HEK293 (cell line): ENCODE measurements around the gene HM13.

Experiments used
- CTCF ChIA-PET: fragments of 350-600 bp; formaldehyde crosslinking; extraction: SDS; loops from one replicate; lab custom pipeline; 2021; ENCODE audit warnings: antibody characterized with exemption; lab: Yijun Ruan, JAX
- POLR2A ChIA-PET: fragments of 300-600 bp; formaldehyde crosslinking; extraction: SDS; loops from one replicate; lab custom pipeline; 2020; ENCODE audit warnings: antibody characterized with exemption, inconsistent platforms; lab: Yijun Ruan, JAX
- H3K27ac ChIP-seq: fragments of 200-500 bp; sonication (Bioruptor generic); 2 replicates; pipeline ENCODE4 v1.5.1; 2014; ENCODE audit warnings: low read depth, low read length, control low read depth, inconsistent platforms; ENCODE audit errors: extremely low read depth
- H3K36me3 ChIP-seq, 2 experiments: fragments of 200-500 bp in 1 of 2; sonication (Bioruptor generic) in 1 of 2; 1 replicate in 1 of 2; 2 replicates in 1 of 2; pipeline ENCODE4 v1.5.1; 2014 to 2017; ENCODE audit warnings: inconsistent platforms in 2 of 2, low read length in 2 of 2; ENCODE audit not compliant: control insufficient read depth in 2 of 2, insufficient read depth in 1 of 2
- H3K4me1 ChIP-seq: fragments of 200-500 bp; sonication (Bioruptor generic); 2 replicates; pipeline ENCODE4 v1.5.1; 2014; ENCODE audit warnings: mild to moderate bottlenecking, low read length, inconsistent platforms; ENCODE audit not compliant: control insufficient read depth, insufficient read depth
- H3K4me3 ChIP-seq: 2 replicates; pipeline ENCODE4 v1.5.1; 2011; ENCODE audit warnings: low read depth, mild to moderate bottlenecking, control low read depth, low read length, moderate library complexity
- H3K9me3 ChIP-seq: fragments of 200-500 bp; sonication (Bioruptor generic); 2 replicates; pipeline ENCODE4 v1.5.1; 2014; ENCODE audit warnings: low read depth, low read length, inconsistent platforms; ENCODE audit not compliant: control insufficient read depth, insufficient read depth
- BCL11A ChIP-seq: fragments of 450-650 bp; formaldehyde crosslinking; IDR thresholded peaks from 2 replicates; pipeline ENCODE4 v1.5.1; 2016; ENCODE audit warnings: low read depth, missing biosample characterization, missing genetic modification characterization
- IKZF3 ChIP-seq: fragments of 450-650 bp; IDR thresholded peaks from 2 replicates; pipeline ENCODE4 v1.5.0; 2018; ENCODE audit warnings: missing biosample characterization, mild to moderate bottlenecking, missing genetic modification characterization, moderate library complexity
- KLF17 ChIP-seq: fragments of 450-650 bp; formaldehyde crosslinking; IDR thresholded peaks from 2 replicates; pipeline ENCODE4 v1.5.1; 2016; ENCODE audit warnings: missing biosample characterization, missing genetic modification characterization
- PRDM10 ChIP-seq: fragments of 450-650 bp; formaldehyde crosslinking; IDR thresholded peaks from 2 replicates; pipeline ENCODE4 v1.5.1; 2016; ENCODE audit warnings: missing biosample characterization, missing genetic modification characterization
- REPIN1 ChIP-seq: fragments of 450-650 bp; formaldehyde crosslinking; IDR thresholded peaks from 2 replicates; pipeline ENCODE4 v1.5.1; 2017; ENCODE audit warnings: missing biosample characterization, missing genetic modification characterization, low read depth
- SCRT2 ChIP-seq: fragments of 450-650 bp; formaldehyde crosslinking; IDR thresholded peaks from 2 replicates; pipeline ENCODE4 v1.5.1; 2016; ENCODE audit warnings: missing biosample characterization, missing genetic modification characterization
- SP3 ChIP-seq: fragments of 450-650 bp; formaldehyde crosslinking; IDR thresholded peaks from 2 replicates; pipeline ENCODE4 v1.5.1; 2016; ENCODE audit warnings: missing biosample characterization, missing genetic modification characterization
- SP7 ChIP-seq: fragments of 450-650 bp; formaldehyde crosslinking; IDR thresholded peaks from 2 replicates; pipeline ENCODE4 v1.5.1; 2016; ENCODE audit warnings: missing biosample characterization, missing genetic modification characterization
- TRIM28 ChIP-seq: IDR thresholded peaks from 2 replicates; pipeline ENCODE4 v1.6.1; 2011; ENCODE audit warnings: low read length, control low read depth, borderline replicate concordance
- TSHZ1 ChIP-seq: fragments of 450-650 bp; formaldehyde crosslinking; IDR thresholded peaks from 2 replicates; pipeline ENCODE4 v1.5.1; 2016; ENCODE audit warnings: missing biosample characterization, missing genetic modification characterization, borderline replicate concordance
- ZNF175 ChIP-seq: fragments of 450-650 bp; formaldehyde crosslinking; IDR thresholded peaks from 2 replicates; pipeline ENCODE4 v1.5.1; 2016; ENCODE audit warnings: missing biosample characterization, missing genetic modification characterization
- ZNF311 ChIP-seq: fragments of 450-650 bp; formaldehyde crosslinking; IDR thresholded peaks from 2 replicates; pipeline ENCODE4 v1.5.1; 2017; ENCODE audit warnings: missing biosample characterization, missing genetic modification characterization, borderline replicate concordance
- ZNF398 ChIP-seq: fragments of 450-650 bp; formaldehyde crosslinking; IDR thresholded peaks from 2 replicates; pipeline ENCODE4 v1.5.1; 2017; ENCODE audit warnings: missing biosample characterization, missing genetic modification characterization
- ZNF555 ChIP-seq: fragments of 450-650 bp; formaldehyde crosslinking; conservative IDR thresholded peaks from 2 replicates; pipeline ENCODE4 v1.5.1; 2017; ENCODE audit warnings: missing biosample characterization, mild to moderate bottlenecking, missing genetic modification characterization, inconsistent platforms
- ZNF621 ChIP-seq: fragments of 450-650 bp; formaldehyde crosslinking; IDR thresholded peaks from 2 replicates; pipeline ENCODE4 v1.5.1; 2017; ENCODE audit warnings: missing biosample characterization, missing genetic modification characterization
- ZNF623 ChIP-seq: fragments of 450-650 bp; formaldehyde crosslinking; IDR thresholded peaks from 2 replicates; pipeline ENCODE4 v1.5.1; 2016; ENCODE audit warnings: missing biosample characterization, missing genetic modification characterization
- ZNF629 ChIP-seq: fragments of 450-650 bp; formaldehyde crosslinking; IDR thresholded peaks from 2 replicates; pipeline ENCODE4 v1.5.1; 2017; ENCODE audit warnings: missing biosample characterization, missing genetic modification characterization
- ZNF704 ChIP-seq: fragments of 450-650 bp; formaldehyde crosslinking; IDR thresholded peaks from 2 replicates; pipeline ENCODE4 v1.5.1; 2016; ENCODE audit warnings: missing biosample characterization, missing genetic modification characterization

HM13 gene

GRCh38 chr20:31602779-31603441 is 88.7 kb downstream of the HM13 start (continued):
- TF ChIP-seq PRDM10 (peak; percentile 83), IKZF3 (tag by site-specific recombination) (0 out of 2 replicates have a peak, but pooled peaks have one; percentile 33), ZNF621 (tag by site-specific recombination) (no peak), SCRT2 (tag by site-specific recombination) (peak; percentile 99), BCL11A (no peak), TRIM28 (peak; percentile 68), ZNF398 (peak; percentile 70), KLF17 (tag by site-specific recombination) (peak; percentile 78), SP7 (tag by site-specific recombination) (peak; percentile 77)

GRCh38 chr20:31603822-31604566 is 89.8 kb downstream of the HM13 start:
- peaks cover 15% of the 10 kb centered on the region for H3K4me1 ChIP-seq
- CTCF ChIA-PET = interaction anchor here (0.6 to 26.4 kb wide), 11 partner anchors 9 to 227 kb away, joined by 3 to 1204 read pairs (median 3); no protein-coding TSS in a partner anchor
- H3K27ac ChIP-seq = peak overlapping the region; percentile 80
- no peaks in the 10 kb centered on the region for H3K9me3 ChIP-seq
- POLR2A ChIA-PET = interaction anchor here (0.9 to 8.7 kb wide), 15 partner anchors 9 to 135 kb away, joined by 3 to 255 read pairs (median 10); partner anchors contain the start of genes BCL2L1 and TPX2
- peaks cover 0 to 17% of the 10 kb centered on the region in 2 experiments; a peak in 1 of 3 replicates for H3K36me3 ChIP-seq
- H3K4me3 ChIP-seq = peak overlapping the region; percentile 45
- TF ChIP-seq PRDM10 (peak; percentile 74), ZNF623 (no peak), ZNF311 (no peak), BCL11A (peak; percentile 79; the same call in 1 of the 2 replicates), SP3 (no peak), TSHZ1 (tag by site-specific recombination) (0 out of 2 replicates have a peak, but pooled peaks have one; percentile 9), ZNF629 (tag by site-specific recombination) (peak; percentile 98), ZNF704 (tag by site-specific recombination) (no peak), ZNF175 (tag by site-specific recombination) (no peak), ZNF555 (no peak), REPIN1 (tag by site-specific recombination) (no peak)
